Fibroblast of lung (primary cell): ENCODE data around the gene ANXA2.

Experiments used
- CTCF ChIP-seq, 2 donors: IDR thresholded peaks in 1 of 2; conservative IDR thresholded peaks in 1 of 2; 1 replicate in 1 of 2; 2 replicates in 1 of 2; pipeline ENCODE4 v1.5.1; 2011 to 2012; ENCODE audit warnings: low read length in 2 of 2, control low read depth in 1 of 2, inconsistent platforms in 1 of 2, low read depth in 1 of 2, mild to moderate bottlenecking in 1 of 2
- EZH2 ChIP-seq: IDR thresholded peaks from 2 replicates; pipeline ENCODE4 v1.5.1; 2012; ENCODE audit warnings: low read length, control low read depth, mild to moderate bottlenecking; ENCODE audit errors: missing control alignments

GRCh38 chr15:60438646-60439045, 40.9 kb upstream of the ANXA2 start:
- TF ChIP-seq CTCF (conservative IDR thresholded peaks at IDR 0.05 in 1 of 2, IDR thresholded peaks at IDR 0.05 in 1 of 2; ENCODE audit: low read depth in 1 of 2, low read length in 2 of 2) (no peak), EZH2 (no peak)
